Left lung (tissue), 10 donors: Measurements from ENCODE around the gene MBOAT2. TPM values are rescaled to one million over a fixed set of nuclear protein-coding genes. Genes with fewer than 3 reads are reported as not detected.
A peak's percentile ranks its signal among the peaks of the same experiment; 100 is the strongest.

Experiments
- ATAC-seq: fragments of 200-7000 bp; cut with Tn5 transposase; one replicate; pipeline ENCODE4 v1.9.1; 2020; ENCODE audit warnings: moderate library complexity
- DNase-seq, 4 donors: peaks; one replicate each; pipeline ENCODE4 v3.0.0-alpha.2; 2013 to 2020
- H3K27ac ChIP-seq, 2 donors: fragments of 200-600 bp; sonication (generic) in 1 of 2; one replicate each; pipeline versions ENCODE4 v1.5.0 to v1.8.0; 2020 to 2021
- H3K27me3 ChIP-seq, 2 donors: fragments of 200-600 bp; sonication (generic) in 1 of 2; one replicate each; pipeline versions ENCODE4 v1.5.0 to v1.8.0; 2020 to 2021
- H3K36me3 ChIP-seq, 2 donors: fragments of 200-600 bp; sonication (generic) in 1 of 2; one replicate each; pipeline versions ENCODE4 v1.5.0 to v1.8.0; 2020 to 2021
- H3K4me1 ChIP-seq, 2 donors: fragments of 200-600 bp; one replicate each; pipeline ENCODE4 v1.8.0; 2021
- H3K4me3 ChIP-seq, 2 donors: fragments of 200-600 bp; sonication (generic) in 1 of 2; one replicate each; pipeline versions ENCODE4 v1.5.0 to v1.8.0; 2020 to 2021; ENCODE audit warnings: mild to moderate bottlenecking in 1 of 2
- H3K9me3 ChIP-seq, 2 donors: fragments of 200-600 bp; sonication (generic) in 1 of 2; one replicate each; pipeline versions ENCODE4 v1.5.0 to v1.8.0; 2020 to 2021
- intact Hi-C, 2 donors: fragments of 100-400 bp; cut with DNase I; formaldehyde crosslinking; loops; one replicate each; pipeline versions ENCODE4 v1.11.2 to v1.14.2; 2022
- polyA plus RNA-seq, 6 donors: library from polyadenylated mRNA; unstranded; fragments of 120-200 nt; gene quantifications; one replicate each; pipeline ENCODE4 v1.2.1, GENCODE V29; 2013; ENCODE audit not compliant: insufficient read length in 6 of 6
- total RNA-seq, 2 donors: library from RNA; stranded (reverse); fragmentation: NEBNext Ultra II Directional; extraction: Animal tissue kit (Norgen Biotek cat#: 25700); gene quantifications; one replicate each; pipeline ENCODE4 v1.2.1, GENCODE V29; 2021
- TF ChIP-seq, protein P1 (sequence below), 2 donors: fragments of 200-600 bp; sonication (generic) in 1 of 2; IDR thresholded peaks; one replicate each; pipeline versions ENCODE4 v1.5.0 to v1.8.0; 2021; ENCODE audit warnings: antibody characterized with exemption in 2 of 2
- donor health status: DM: no; HTN: yes; CAD: no.
- donor health status: DM: no; HTN: no; CAD: no.

Gene MBOAT2
- total and polyA plus RNA-seq, 8 donors: 32.7 to 85.5 (median 62.9) TPM

DNA sequence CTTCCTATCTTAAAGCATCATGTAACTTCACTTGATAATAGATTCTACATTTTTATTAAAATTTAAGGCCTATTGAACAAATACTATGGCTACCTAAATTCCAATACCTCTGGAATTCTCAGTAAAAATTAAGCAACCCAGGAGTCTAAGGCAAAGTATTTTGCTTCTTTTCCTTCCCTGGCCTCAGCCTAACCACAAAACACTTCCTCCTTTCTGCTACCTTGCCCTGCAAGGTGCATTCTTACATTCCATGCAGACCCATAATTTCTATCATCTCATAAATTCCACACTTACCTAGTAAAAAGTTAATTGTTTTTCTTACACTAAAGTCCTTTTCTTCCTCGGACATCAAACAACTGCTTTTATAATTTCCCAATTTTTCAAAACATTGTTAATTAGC is 3.7 kb downstream of the MBOAT2 start:
- Histone ChIP-seq H3K9me3 (no peaks in the 10 kb centered on the region), H3K27ac (peak overlapping the region in 1 of 2 donors; percentile 29), H3K36me3 (no peaks in the 10 kb centered on the region), H3K27me3 (no peaks in the 10 kb centered on the region), H3K4me3 (no peak overlapping the region), H3K4me1 (peaks cover 0 to 64% of the 10 kb centered on the region in 2 donors)
- intact Hi-C loops: no loop called here
- DNase-seq (no peak), ATAC-seq (no peak)
- TF ChIP-seq, protein P1, sequence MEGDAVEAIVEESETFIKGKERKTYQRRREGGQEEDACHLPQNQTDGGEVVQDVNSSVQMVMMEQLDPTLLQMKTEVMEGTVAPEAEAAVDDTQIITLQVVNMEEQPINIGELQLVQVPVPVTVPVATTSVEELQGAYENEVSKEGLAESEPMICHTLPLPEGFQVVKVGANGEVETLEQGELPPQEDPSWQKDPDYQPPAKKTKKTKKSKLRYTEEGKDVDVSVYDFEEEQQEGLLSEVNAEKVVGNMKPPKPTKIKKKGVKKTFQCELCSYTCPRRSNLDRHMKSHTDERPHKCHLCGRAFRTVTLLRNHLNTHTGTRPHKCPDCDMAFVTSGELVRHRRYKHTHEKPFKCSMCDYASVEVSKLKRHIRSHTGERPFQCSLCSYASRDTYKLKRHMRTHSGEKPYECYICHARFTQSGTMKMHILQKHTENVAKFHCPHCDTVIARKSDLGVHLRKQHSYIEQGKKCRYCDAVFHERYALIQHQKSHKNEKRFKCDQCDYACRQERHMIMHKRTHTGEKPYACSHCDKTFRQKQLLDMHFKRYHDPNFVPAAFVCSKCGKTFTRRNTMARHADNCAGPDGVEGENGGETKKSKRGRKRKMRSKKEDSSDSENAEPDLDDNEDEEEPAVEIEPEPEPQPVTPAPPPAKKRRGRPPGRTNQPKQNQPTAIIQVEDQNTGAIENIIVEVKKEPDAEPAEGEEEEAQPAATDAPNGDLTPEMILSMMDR (IDR thresholded peaks at IDR 0.05): no peak

DNA sequence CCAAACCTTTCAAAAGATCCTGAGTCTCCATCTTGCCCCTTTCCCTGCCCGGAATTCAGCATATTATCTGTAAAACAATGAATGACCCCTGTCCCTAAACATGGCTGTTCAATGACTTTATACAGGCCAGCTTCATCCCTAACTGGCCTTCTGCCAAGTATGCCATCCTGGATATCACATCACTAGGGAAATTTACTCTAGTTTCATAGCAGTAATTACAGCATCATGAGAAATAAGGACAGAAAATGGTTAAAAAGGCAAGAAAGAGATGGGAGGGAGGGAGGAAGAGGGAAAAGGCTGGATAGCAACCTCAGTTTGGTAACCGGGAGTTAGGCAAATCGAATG is 4.4 kb downstream of the MBOAT2 start:
- TF ChIP-seq, protein P1 (IDR thresholded peaks at IDR 0.05): no peak
- Histone ChIP-seq H3K27ac (peak overlapping the region in 1 of 2 donors; percentile 29), H3K36me3 (no peaks in the 10 kb centered on the region), H3K4me3 (no peak overlapping the region), H3K9me3 (no peaks in the 10 kb centered on the region), H3K4me1 (peaks cover 0 to 57% of the 10 kb centered on the region in 2 donors), H3K27me3 (no peaks in the 10 kb centered on the region)
- DNase-seq (no peak), ATAC-seq (no peak)
- intact Hi-C loops: no loop called here

DNA sequence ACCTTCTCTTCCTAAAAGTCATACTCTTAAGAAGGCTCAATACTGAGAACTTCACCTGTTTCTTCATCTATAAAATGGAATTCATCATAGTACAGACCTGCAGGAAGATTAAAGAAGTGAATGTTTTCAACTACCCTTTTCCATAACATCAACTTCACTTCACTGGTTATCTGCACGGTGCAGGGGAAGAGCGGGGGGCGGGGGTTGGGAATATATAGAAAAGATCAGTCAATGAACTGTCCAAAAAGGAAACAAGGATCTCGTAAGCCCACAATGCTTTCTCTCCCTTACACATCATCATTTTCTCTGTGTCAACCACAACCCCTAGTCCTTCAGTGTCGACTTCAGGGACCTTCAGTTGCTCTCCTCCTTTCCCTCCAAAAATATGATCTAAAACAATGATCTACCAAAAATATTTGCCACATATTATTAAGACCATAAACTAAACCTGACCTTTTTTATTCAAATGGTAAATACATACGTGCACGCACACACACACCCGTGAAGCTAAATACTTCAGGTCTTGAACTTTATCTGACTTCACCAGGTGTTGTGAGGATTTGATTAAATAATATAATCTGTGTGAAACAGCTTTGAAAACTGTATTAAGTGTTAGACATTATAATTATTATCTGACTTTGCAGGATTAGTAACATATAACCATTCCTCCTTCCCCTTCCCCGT is 4.9 kb downstream of the MBOAT2 start:
- ATAC-seq (no peak), DNase-seq (no peak)
- no peak overlapping the region for H3K4me3 ChIP-seq
- TF ChIP-seq, protein P1 (IDR thresholded peaks at IDR 0.05): no peak
- H3K27me3 ChIP-seq: no peaks in the 10 kb centered on the region
- peaks cover 0 to 57% of the 10 kb centered on the region in 2 donors for H3K4me1 ChIP-seq
- H3K27ac ChIP-seq: peak overlapping the region in 1 of 2 donors; percentile 8
- H3K36me3 ChIP-seq: no peaks in the 10 kb centered on the region
- no peaks in the 10 kb centered on the region for H3K9me3 ChIP-seq
- intact Hi-C loops: no loop called here

DNA sequence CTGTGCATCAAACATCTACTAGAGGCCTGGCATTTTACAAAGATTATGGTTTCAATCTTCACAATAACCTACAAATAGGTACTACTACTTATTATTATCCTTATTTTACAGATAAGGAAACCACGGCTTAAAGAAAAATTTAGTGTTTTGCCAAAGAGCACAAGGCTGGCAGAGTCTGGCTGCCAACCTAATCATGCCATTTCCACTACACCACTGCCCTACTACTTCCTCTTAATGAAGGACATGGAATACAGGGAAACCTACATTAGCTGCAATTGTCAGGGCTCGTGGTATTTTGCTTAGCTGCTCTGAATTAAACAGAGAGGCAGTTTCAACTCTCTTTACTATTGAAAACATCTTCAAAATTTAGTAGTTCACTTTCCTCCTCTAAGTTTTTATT is 5.9 kb downstream of the MBOAT2 start:
- Histone ChIP-seq H3K4me1 (peaks cover 0 to 51% of the 10 kb centered on the region in 2 donors), H3K36me3 (no peaks in the 10 kb centered on the region), H3K27ac (peak overlapping the region in 1 of 2 donors; percentile 8), H3K9me3 (no peaks in the 10 kb centered on the region), H3K27me3 (no peaks in the 10 kb centered on the region), H3K4me3 (no peak overlapping the region)
- no peak for DNase-seq
- ATAC-seq: no peak
- TF ChIP-seq, protein P1 (IDR thresholded peaks at IDR 0.05): no peak
- intact Hi-C loops: no loop called here

DNA sequence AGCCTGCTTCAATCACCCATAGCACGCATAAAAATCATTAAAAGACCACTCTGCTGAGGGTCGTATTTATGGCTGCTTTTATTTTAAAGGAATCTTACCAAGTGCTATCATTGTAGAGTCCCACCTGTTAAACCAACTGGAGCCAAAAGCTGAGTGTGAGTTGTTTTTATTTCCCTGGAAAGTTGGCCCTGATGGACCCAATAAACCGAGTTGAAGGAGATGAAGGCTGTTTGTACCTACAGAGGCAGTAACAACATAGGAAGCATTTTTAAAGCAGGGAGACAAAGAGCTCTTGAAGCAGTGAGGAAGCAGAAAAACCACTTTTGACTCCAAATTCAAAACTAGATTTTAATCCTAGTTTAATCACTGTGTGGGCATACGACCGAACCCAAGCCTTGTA is 6.4 kb downstream of the MBOAT2 start:
- Histone ChIP-seq H3K27me3 (no peaks in the 10 kb centered on the region), H3K27ac (peak overlapping the region in 1 of 2 donors; percentile 59), H3K36me3 (no peaks in the 10 kb centered on the region), H3K4me1 (peaks cover 0 to 48% of the 10 kb centered on the region in 2 donors), H3K9me3 (no peaks in the 10 kb centered on the region), H3K4me3 (no peak overlapping the region)
- ATAC-seq: no peak
- no peak for DNase-seq
- TF ChIP-seq, protein P1 (IDR thresholded peaks at IDR 0.05): no peak
- intact Hi-C loops: no loop called here
